ENCODE data around the gene MTMR3. TPM values are rescaled to one million over a fixed set of nuclear protein-coding genes. Genes with fewer than 3 reads are reported as not detected.

The MTMR3 gene
- total RNA-seq, 6 donors from 2014 or later, result 50.3 to 117 (median 70.9) TPM

GRCh38 chr22:30009478-30009877 lies 126.5 kb downstream of the MTMR3 start:
- no peak for ATAC-seq (ENCODE audit: low FRiP score in 2 of 2)
- Histone ChIP-seq H3K4me1 (peaks cover 0 to 5% (median 4%) of the 10 kb centered on the region in 4 donors), H3K36me3 (peaks cover 19 to 87% (median 51%) of the 10 kb centered on the region in 4 donors), H3K4me3 (no peak overlapping the region), H3K27ac (no peak overlapping the region), H3K27me3 (no peaks in the 10 kb centered on the region), H3K9me3 (no peaks in the 10 kb centered on the region)
- TF ChIP-seq POLR2AphosphoS5 (IDR thresholded peaks at IDR 0.05) (no peak), EP300 (IDR thresholded peaks at IDR 0.05) (no peak), CTCF (IDR thresholded peaks at IDR 0.05) (no peak), POLR2A (IDR thresholded peaks at IDR 0.05) (no peak)
- DNase-seq, result no peak

GRCh38 chr22:30010789-30011405 lies 127.9 kb downstream of the MTMR3 start:
- 43 to 84% methylated on average over 2 of the region's 2 CpGs for WGBS, 2 donors
- Histone ChIP-seq H3K4me3 (no peak overlapping the region), H3K36me3 (peaks cover 19 to 97% (median 63%) of the 10 kb centered on the region in 4 donors), H3K4me1 (no peaks in the 10 kb centered on the region), H3K9me3 (no peaks in the 10 kb centered on the region), H3K27ac (no peak overlapping the region), H3K27me3 (no peaks in the 10 kb centered on the region)
- TF ChIP-seq EP300 (IDR thresholded peaks at IDR 0.05) (no peak), POLR2AphosphoS5 (IDR thresholded peaks at IDR 0.05) (no peak), POLR2A (IDR thresholded peaks at IDR 0.05) (no peak), CTCF (IDR thresholded peaks at IDR 0.05) (no peak)
- DNase-seq (no peak), ATAC-seq (ENCODE audit: low FRiP score in 2 of 2) (no peak)

DNA sequence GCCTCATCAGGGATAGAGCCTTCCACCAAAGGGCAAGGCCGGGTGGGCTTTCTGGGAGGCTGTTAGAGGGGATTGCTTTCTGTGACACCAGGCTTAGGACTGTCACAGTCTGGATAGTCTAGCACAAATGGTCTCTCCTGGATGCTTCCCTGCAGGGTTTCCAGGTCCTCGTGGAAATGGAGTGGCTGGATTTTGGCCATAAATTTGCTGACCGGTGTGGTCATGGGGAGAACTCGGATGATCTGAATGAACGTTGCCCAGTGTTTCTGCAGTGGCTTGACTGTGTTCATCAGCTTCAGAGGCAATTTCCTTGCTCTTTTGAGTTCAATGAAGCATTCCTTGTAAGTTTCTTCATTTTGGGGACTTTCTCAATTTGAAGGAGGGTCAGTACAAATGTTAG lies 130.2 kb downstream of the MTMR3 start:
- Histone ChIP-seq H3K4me1 (no peaks in the 10 kb centered on the region), H3K27ac (no peak overlapping the region), H3K27me3 (no peaks in the 10 kb centered on the region), H3K36me3 (peaks cover 22 to 100% (median 71%) of the 10 kb centered on the region in 4 donors), H3K4me3 (no peak overlapping the region), H3K9me3 (no peaks in the 10 kb centered on the region)
- TF ChIP-seq CTCF (IDR thresholded peaks at IDR 0.05) (no peak), EP300 (IDR thresholded peaks at IDR 0.05) (no peak), POLR2AphosphoS5 (IDR thresholded peaks at IDR 0.05) (no peak), POLR2A (IDR thresholded peaks at IDR 0.05) (no peak)
- DNase-seq (no peak), ATAC-seq (ENCODE audit: low FRiP score in 2 of 2) (no peak)
- WGBS, 2 donors, result 84 to 92% methylated on average over 5 of the region's 5 CpGs

- Histone ChIP-seq H3K27ac (no peak overlapping the region), H3K9me3 (no peaks in the 10 kb centered on the region), H3K27me3 (no peaks in the 10 kb centered on the region), H3K4me1 (no peaks in the 10 kb centered on the region), H3K36me3 (peaks cover 15 to 100% (median 75%) of the 10 kb centered on the region in 4 donors), H3K4me3 (no peak overlapping the region)
- TF ChIP-seq POLR2AphosphoS5 (IDR thresholded peaks at IDR 0.05), result no peak
- TF ChIP-seq CTCF (IDR thresholded peaks at IDR 0.05), result no peak
- TF ChIP-seq EP300 (IDR thresholded peaks at IDR 0.05), result no peak
- TF ChIP-seq POLR2A (IDR thresholded peaks at IDR 0.05), result no peak
- DNase-seq (no peak), ATAC-seq (ENCODE audit: low FRiP score in 2 of 2) (no peak)
Observed at GRCh38 chr22:30014244-30014643, 131.3 kb downstream of the MTMR3 start.

- Histone ChIP-seq H3K9me3 (no peaks in the 10 kb centered on the region), H3K4me1 (no peaks in the 10 kb centered on the region), H3K27ac (no peak overlapping the region), H3K27me3 (no peaks in the 10 kb centered on the region), H3K36me3 (peaks cover 12 to 100% (median 76%) of the 10 kb centered on the region in 4 donors), H3K4me3 (no peak overlapping the region)
- TF ChIP-seq POLR2AphosphoS5 (IDR thresholded peaks at IDR 0.05) (no peak), CTCF (IDR thresholded peaks at IDR 0.05) (no peak), POLR2A (IDR thresholded peaks at IDR 0.05) (no peak), EP300 (IDR thresholded peaks at IDR 0.05) (no peak)
- DNase-seq (no peak), ATAC-seq (ENCODE audit: low FRiP score in 2 of 2) (no peak)
- 88 to 93% methylated on average over 3 of the region's 3 CpGs for WGBS, 2 donors
Observed at GRCh38 chr22:30015229-30015797, 132.3 kb downstream of the MTMR3 start.
